Hepatocyte (in vitro differentiated cells): ENCODE results near the gene BRINP3. TPM values are rescaled to one million over a fixed set of nuclear protein-coding genes. Genes with fewer than 3 reads are reported as not detected.

Experiments used
- DNase-seq: peaks from one replicate; pipeline ENCODE4 v3.0.0-alpha.2; 2016; ENCODE audit warnings: low spot score
- H2AFZ ChIP-seq: fragments of 200-600 bp; sonication (generic); 2 replicates; pipeline ENCODE4 v1.6.0; 2016; ENCODE audit warnings: antibody characterized with exemption, mild to moderate bottlenecking
- H3K27ac ChIP-seq: fragments of 200-600 bp; sonication (generic); 2 replicates; pipeline ENCODE4 v1.5.1; 2016; ENCODE audit warnings: mild to moderate bottlenecking
- H3K27me3 ChIP-seq: fragments of 200-600 bp; sonication (generic); 2 replicates; pipeline ENCODE4 v1.6.1; 2016
- H3K36me3 ChIP-seq: fragments of 200-600 bp; sonication (generic); replicated peaks from 2 replicates; pipeline ENCODE4 v1.5.1; 2016; ENCODE audit warnings: low read depth; ENCODE audit not compliant: insufficient read depth
- H3K4me1 ChIP-seq: fragments of 200-600 bp; sonication (generic); 2 replicates; pipeline ENCODE4 v1.5.1; 2016; ENCODE audit warnings: mild to moderate bottlenecking, moderate library complexity; ENCODE audit not compliant: insufficient read depth
- H3K4me2 ChIP-seq: fragments of 200-600 bp; sonication (generic); 2 replicates; pipeline ENCODE4 v1.6.0; 2016
- H3K4me3 ChIP-seq: fragments of 200-600 bp; sonication (generic); 2 replicates; pipeline ENCODE4 v1.5.1; 2016; ENCODE audit warnings: mild to moderate bottlenecking
- H3K79me2 ChIP-seq: fragments of 200-600 bp; sonication (generic); 2 replicates; pipeline ENCODE4 v1.6.0; 2017; ENCODE audit warnings: mild to moderate bottlenecking
- H3K9me2 ChIP-seq: fragments of 200-600 bp; sonication (generic); replicated peaks from 2 replicates; pipeline ENCODE4 v1.6.0; 2017; ENCODE audit warnings: mild to moderate bottlenecking; ENCODE audit not compliant: insufficient read depth
- H3K9me3 ChIP-seq: fragments of 200-600 bp; sonication (generic); 2 replicates; pipeline ENCODE4 v1.5.1; 2016; ENCODE audit warnings: low read depth, mild to moderate bottlenecking
- H4K20me1 ChIP-seq: fragments of 200-600 bp; sonication (generic); 2 replicates; pipeline ENCODE4 v1.6.0; 2016; ENCODE audit warnings: mild to moderate bottlenecking; ENCODE audit not compliant: insufficient read depth, poor library complexity, severe bottlenecking
- EZH2 ChIP-seq: fragments of 200-600 bp; sonication (generic); IDR thresholded peaks from 2 replicates; pipeline ENCODE4 v1.6.1; 2016; ENCODE audit warnings: antibody characterized with exemption, mild to moderate bottlenecking, borderline replicate concordance
- EZH2phosphoT487 ChIP-seq: fragments of 200-600 bp; sonication (generic); IDR thresholded peaks from one replicate; pipeline ENCODE4 v1.6.1; 2018; ENCODE audit warnings: antibody characterized with exemption, mild to moderate bottlenecking, low read depth, moderate library complexity; ENCODE audit not compliant: unreplicated experiment, severe bottlenecking
- WGBS: methylation state at CpG from one replicate; pipeline ENCODE4 v1.1.6; 2016; ENCODE audit warnings: low lambda C conversion rate; ENCODE audit errors: missing lambda C conversion rate; 5-methylcytosine and 5-hydroxymethylcytosine counted together
- polyA plus RNA-seq: library from polyadenylated mRNA; unstranded; fragments of >200 nt; fragmentation: Nextera tagmentation; extraction: Ambion mirVana; gene quantifications from 2 replicates; pipeline ENCODE4 v1.2.1, GENCODE V29; 2016
- total RNA-seq: library from RNA; depleted of rRNA; stranded (reverse); fragments of >200 nt; gene quantifications from 2 replicates; pipeline ENCODE4 v1.2.3, GENCODE V29; 2014
- TF ChIP-seq, protein P1 (sequence below): fragments of 200-600 bp; sonication (generic); IDR thresholded peaks from 2 replicates; pipeline ENCODE4 v1.5.1; 2016; ENCODE audit warnings: antibody characterized with exemption, mild to moderate bottlenecking; ENCODE audit not compliant: poor library complexity

BRINP3 gene
- total and polyA plus RNA-seq, 2 experiments from 2014 or later = 15.3 to 37.9 TPM

DNA sequence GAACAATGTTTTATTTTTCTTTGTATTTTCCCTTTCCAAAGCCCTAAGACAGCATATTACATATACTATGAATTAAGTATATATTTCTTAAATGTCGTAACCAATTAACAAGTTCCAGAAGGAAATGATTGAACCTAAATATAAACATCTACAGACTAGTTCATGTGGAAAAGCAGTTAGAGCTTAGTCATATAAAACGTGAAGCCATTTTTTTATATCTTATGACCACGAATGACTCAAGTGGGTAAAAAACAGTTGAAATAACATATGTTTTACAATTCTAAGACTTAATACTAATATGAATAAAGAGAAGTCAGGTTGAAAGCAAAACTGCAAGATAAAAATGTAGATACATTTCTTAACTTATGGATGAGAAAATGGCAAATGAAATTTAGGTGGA, 307.3 kb downstream of the BRINP3 start:
- DNase-seq = no peak
- no peaks in the 10 kb centered on the region for H3K36me3 ChIP-seq
- 81% methylated on average over 3 of the region's 3 CpGs for WGBS
- H3K4me1 ChIP-seq = no peaks in the 10 kb centered on the region
- no peaks in the 10 kb centered on the region for H3K27me3 ChIP-seq
- H4K20me1 ChIP-seq = no peaks in the 10 kb centered on the region
- no peak overlapping the region for H2AFZ ChIP-seq
- H3K27ac ChIP-seq = no peak overlapping the region
- no peaks in the 10 kb centered on the region for H3K9me2 ChIP-seq
- H3K79me2 ChIP-seq = no peaks in the 10 kb centered on the region
- no peak overlapping the region for H3K4me2 ChIP-seq
- no peak overlapping the region for H3K4me3 ChIP-seq
- H3K9me3 ChIP-seq = no peaks in the 10 kb centered on the region
- TF ChIP-seq, protein P1, sequence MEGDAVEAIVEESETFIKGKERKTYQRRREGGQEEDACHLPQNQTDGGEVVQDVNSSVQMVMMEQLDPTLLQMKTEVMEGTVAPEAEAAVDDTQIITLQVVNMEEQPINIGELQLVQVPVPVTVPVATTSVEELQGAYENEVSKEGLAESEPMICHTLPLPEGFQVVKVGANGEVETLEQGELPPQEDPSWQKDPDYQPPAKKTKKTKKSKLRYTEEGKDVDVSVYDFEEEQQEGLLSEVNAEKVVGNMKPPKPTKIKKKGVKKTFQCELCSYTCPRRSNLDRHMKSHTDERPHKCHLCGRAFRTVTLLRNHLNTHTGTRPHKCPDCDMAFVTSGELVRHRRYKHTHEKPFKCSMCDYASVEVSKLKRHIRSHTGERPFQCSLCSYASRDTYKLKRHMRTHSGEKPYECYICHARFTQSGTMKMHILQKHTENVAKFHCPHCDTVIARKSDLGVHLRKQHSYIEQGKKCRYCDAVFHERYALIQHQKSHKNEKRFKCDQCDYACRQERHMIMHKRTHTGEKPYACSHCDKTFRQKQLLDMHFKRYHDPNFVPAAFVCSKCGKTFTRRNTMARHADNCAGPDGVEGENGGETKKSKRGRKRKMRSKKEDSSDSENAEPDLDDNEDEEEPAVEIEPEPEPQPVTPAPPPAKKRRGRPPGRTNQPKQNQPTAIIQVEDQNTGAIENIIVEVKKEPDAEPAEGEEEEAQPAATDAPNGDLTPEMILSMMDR = no peak
- no peak for TF ChIP-seq EZH2phosphoT487
- TF ChIP-seq EZH2 = no peak

DNA sequence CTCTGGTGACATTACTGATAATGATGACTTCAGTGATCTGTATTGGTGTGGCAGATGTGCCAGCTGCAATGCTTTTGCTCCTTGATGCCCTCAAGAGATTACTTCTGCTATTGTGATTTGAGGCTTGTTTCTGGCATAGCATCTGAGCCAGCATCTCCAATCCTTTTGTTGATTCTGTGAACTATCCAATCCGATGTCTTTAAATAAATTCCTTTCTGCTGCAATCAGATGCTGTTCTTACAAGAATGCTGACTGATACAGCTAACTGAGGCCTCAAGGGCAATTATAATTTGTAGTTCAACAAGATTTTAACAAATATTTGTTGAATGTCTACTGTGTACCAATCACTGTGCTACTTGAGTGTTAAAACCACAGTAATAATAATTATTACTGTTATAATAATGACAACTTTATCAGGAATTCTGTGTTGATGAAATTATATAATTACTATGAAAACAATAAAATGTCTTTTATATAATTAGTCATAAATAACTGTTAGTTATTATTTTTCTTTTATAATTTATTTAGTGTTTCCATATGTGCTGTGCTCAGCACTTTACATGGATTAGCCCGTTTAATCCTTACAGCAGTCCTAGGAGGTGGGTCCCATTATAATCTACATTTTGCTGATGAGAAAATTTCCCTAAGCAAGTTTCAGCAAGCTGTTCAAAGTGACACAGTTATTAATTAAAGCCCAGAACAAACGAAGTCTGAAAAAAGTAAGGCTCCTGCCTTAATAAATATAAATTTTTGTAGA, 308.2 kb downstream of the BRINP3 start:
- H3K27me3 ChIP-seq = no peaks in the 10 kb centered on the region
- DNase-seq = no peak
- no peaks in the 10 kb centered on the region for H4K20me1 ChIP-seq
- no peaks in the 10 kb centered on the region for H3K4me1 ChIP-seq
- TF ChIP-seq EZH2phosphoT487 = no peak
- no peak for TF ChIP-seq EZH2
- TF ChIP-seq, protein P1 = no peak
- H2AFZ ChIP-seq = no peak overlapping the region
- 73% methylated on average over 3 of the region's 3 CpGs for WGBS
- no peaks in the 10 kb centered on the region for H3K9me3 ChIP-seq
- H3K36me3 ChIP-seq = no peaks in the 10 kb centered on the region
- H3K9me2 ChIP-seq = no peaks in the 10 kb centered on the region
- H3K27ac ChIP-seq = no peak overlapping the region
- no peaks in the 10 kb centered on the region for H3K79me2 ChIP-seq
- no peak overlapping the region for H3K4me3 ChIP-seq
- no peak overlapping the region for H3K4me2 ChIP-seq

DNA sequence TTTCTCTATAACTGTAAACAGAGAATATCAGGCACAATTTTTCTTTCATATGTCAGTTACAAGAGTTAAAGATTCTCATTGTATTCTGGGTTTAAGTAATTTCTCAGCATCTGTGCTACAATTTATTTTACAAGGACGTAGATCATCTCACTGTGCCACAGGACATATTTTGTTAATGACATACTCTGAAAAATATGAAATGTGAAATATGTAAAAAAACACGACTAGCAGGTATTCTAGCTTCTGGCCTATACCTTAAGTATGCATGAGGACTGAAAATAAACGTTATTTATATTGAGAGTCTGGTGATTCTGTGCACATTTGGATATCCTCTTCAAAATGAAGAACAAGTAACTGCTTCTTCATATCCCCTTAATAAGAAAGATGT, 308.8 kb downstream of the BRINP3 start:
- Histone ChIP-seq H3K27ac (no peak overlapping the region), H2AFZ (no peak overlapping the region), H3K4me2 (no peak overlapping the region), H3K4me1 (no peaks in the 10 kb centered on the region), H3K4me3 (no peak overlapping the region), H3K9me2 (no peaks in the 10 kb centered on the region), H3K9me3 (no peaks in the 10 kb centered on the region), H4K20me1 (no peaks in the 10 kb centered on the region), H3K79me2 (no peaks in the 10 kb centered on the region), H3K36me3 (no peaks in the 10 kb centered on the region), H3K27me3 (no peaks in the 10 kb centered on the region)
- no peak for DNase-seq
- no peak for TF ChIP-seq EZH2phosphoT487
- TF ChIP-seq, protein P1 = no peak
- TF ChIP-seq EZH2 = no peak
- WGBS = 77% methylated on average over 3 of the region's 3 CpGs
